Measurements from ENCODE around the gene RAB21. TPM values are rescaled to one million over a fixed set of nuclear protein-coding genes. Genes with fewer than 3 reads are reported as not detected.
A peak's percentile ranks its signal among the peaks of the same experiment; 100 is the strongest.

Gene RAB21
- total RNA-seq, 1 experiment from 2014 or later: 53.0 TPM

GRCh38 chr12:71727958-71728357 lies 26.7 kb upstream of the RAB21 start:
- Histone ChIP-seq H3K23me2 (ENCODE audit: insufficient read length, low read depth, low read length, poor library complexity, severe bottlenecking) (no peaks in the 10 kb centered on the region), H3K9me3 (ENCODE audit: control insufficient read depth, low read depth, low read length) (no peaks in the 10 kb centered on the region), H3K4ac (ENCODE audit: low read depth, low read length) (no peak overlapping the region), H3T11ph (ENCODE audit: low read length) (no peak overlapping the region), H2BK20ac (ENCODE audit: low read depth, low read length, poor library complexity, severe bottlenecking) (no peak overlapping the region), H4K8ac (replicated peaks; ENCODE audit: insufficient read length, low read depth, low read length) (no peak overlapping the region), H3K4me2 (ENCODE audit: insufficient read depth, insufficient read length, low read length) (no peak overlapping the region), H3K9ac (ENCODE audit: extremely low read depth, insufficient read length, low read length) (no peak overlapping the region), H3K27me3 (ENCODE audit: insufficient read depth, low read length) (no peaks in the 10 kb centered on the region), H2AFZ (ENCODE audit: low read length) (no peak overlapping the region), H3K27ac (ENCODE audit: insufficient read length, low read depth, low read length) (no peak overlapping the region), H3K14ac (ENCODE audit: insufficient read depth, low read length) (no peak overlapping the region), H3K18ac (ENCODE audit: insufficient read length, low read depth, low read length) (no peak overlapping the region), H2BK120ac (ENCODE audit: low read depth, low read length, poor library complexity, severe bottlenecking) (no peak overlapping the region), H2BK12ac (ENCODE audit: insufficient read length, low read depth, low read length) (no peak overlapping the region), H4K20me1 (ENCODE audit: control insufficient read depth, insufficient read depth, insufficient read length) (no peaks in the 10 kb centered on the region), H2BK15ac (ENCODE audit: low read depth, low read length) (no peak overlapping the region), H3K79me1 (ENCODE audit: insufficient read depth, low read depth, low read length, poor library complexity, severe bottlenecking) (no peaks in the 10 kb centered on the region), H3K79me2 (ENCODE audit: insufficient read depth, low read length) (no peaks in the 10 kb centered on the region), H3K23ac (ENCODE audit: insufficient read length, low read depth, low read length) (no peak overlapping the region), H4K5ac (ENCODE audit: insufficient read length, low read depth, low read length) (no peak overlapping the region), H2BK5ac (ENCODE audit: insufficient read length, low read length) (no peak overlapping the region), H2AK5ac (ENCODE audit: insufficient read length, low read length) (no peak overlapping the region), H4K91ac (ENCODE audit: insufficient read length, low read depth, low read length) (no peak overlapping the region), H3K56ac (ENCODE audit: insufficient read length, low read depth, low read length) (no peak overlapping the region), H3K4me1 (ENCODE audit: insufficient read depth, low read length) (no peaks in the 10 kb centered on the region)
- no peak for DNase-seq
- Mint-ChIP-seq H3K4me3 (no peak overlapping the region), H3K9me3 (no peaks in the 10 kb centered on the region), H3K4me1 (peaks cover 4 to 5% of the 10 kb centered on the region in 2 experiments; a peak in 3 of 4 replicates), H3K27ac (peak overlapping the region in 1 of 3 experiments; percentile 91; a peak in 2 of 7 replicates), H3K27me3 (ENCODE audit: low read depth) (no peaks in the 10 kb centered on the region), H3K36me3 (ENCODE audit: insufficient read depth in 1 of 3, low read depth in 3 of 3) (no peaks in the 10 kb centered on the region)
- WGBS (ENCODE audit: extremely low coverage, insufficient read length, low lambda C conversion rate): no CpG with 5 or more reads among the region's 5 CpGs
- TF ChIP-seq CTCF (conservative IDR thresholded peaks at IDR 0.05): no peak

Measured in H9 (cell line).